ENCODE results near the gene LHX3.

Gene LHX3

GRCh38 chr9:136209232-136209631 lies 4.3 kb upstream of the LHX3 start:
- DNase-seq (ENCODE audit: low read depth in 2 of 3, low spot score in 1 of 3): no peak

GRCh38 chr9:136208675-136209074 lies 3.7 kb upstream of the LHX3 start:
- DNase-seq (ENCODE audit: low read depth in 2 of 3, low spot score in 1 of 3): no peak

- DNase-seq (ENCODE audit: low read depth in 2 of 3, low spot score in 1 of 3): no peak
These were observed 2.7 kb upstream of the LHX3 start for GRCh38 chr9:136207616-136208015.

- no peak for DNase-seq (ENCODE audit: low read depth in 2 of 3, low spot score in 1 of 3)
These were observed 1.8 kb upstream of the LHX3 start for GRCh38 chr9:136206602-136207275.

- no peak for DNase-seq (ENCODE audit: low read depth in 2 of 3, low spot score in 1 of 3)
These were observed 722 bp upstream of the LHX3 start for GRCh38 chr9:136205707-136205992.

GRCh38 chr9:136204145-136204805 lies 653 bp downstream of the LHX3 start:
- no peak for DNase-seq (ENCODE audit: low read depth in 2 of 3, low spot score in 1 of 3)

- DNase-seq (ENCODE audit: low read depth in 2 of 3, low spot score in 1 of 3): no peak
These were observed 1.4 kb downstream of the LHX3 start for GRCh38 chr9:136203408-136204144.

GRCh38 chr9:136202454-136203407 lies 2.2 kb downstream of the LHX3 start:
- DNase-seq (ENCODE audit: low read depth in 2 of 3, low spot score in 1 of 3): no peak

GRCh38 chr9:136201609-136202453 lies 3.1 kb downstream of the LHX3 start:
- no peak for DNase-seq (ENCODE audit: low read depth in 2 of 3, low spot score in 1 of 3)

GRCh38 chr9:136201174-136201573 lies 3.8 kb downstream of the LHX3 start:
- DNase-seq (ENCODE audit: low read depth in 2 of 3, low spot score in 1 of 3): no peak

- DNase-seq (ENCODE audit: low read depth in 2 of 3, low spot score in 1 of 3): no peak
These were observed 4.5 kb downstream of the LHX3 start for GRCh38 chr9:136200424-136200823.

- no peak for DNase-seq (ENCODE audit: low read depth in 2 of 3, low spot score in 1 of 3)
These were observed 5.3 kb downstream of the LHX3 start for GRCh38 chr9:136199391-136200288.

- DNase-seq (ENCODE audit: low read depth in 2 of 3, low spot score in 1 of 3): no peak
These were observed 6.3 kb downstream of the LHX3 start for GRCh38 chr9:136198605-136199083.

- no peak for DNase-seq (ENCODE audit: low read depth in 2 of 3, low spot score in 1 of 3)
These were observed 6.9 kb downstream of the LHX3 start for GRCh38 chr9:136197930-136198604.

GRCh38 chr9:136197084-136197875 lies 7.6 kb downstream of the LHX3 start:
- DNase-seq (ENCODE audit: low read depth in 2 of 3, low spot score in 1 of 3): no peak

- DNase-seq (ENCODE audit: low read depth in 2 of 3, low spot score in 1 of 3): no peak
These were observed 8.4 kb downstream of the LHX3 start for GRCh38 chr9:136196404-136197083.

GRCh38 chr9:136194540-136194939 lies 10.4 kb downstream of the LHX3 start:
- no peak for DNase-seq (ENCODE audit: low read depth in 2 of 3, low spot score in 1 of 3)

Data from stimulated activated CD4-positive, alpha-beta T cell treated with anti-CD3 and anti-CD28 coated beads, Interleukin-12 subunit alpha, Interleukin-12 subunit beta, amount 100 ng/mL, for 48 hours (primary cell).